Measurements from ENCODE around the gene NTNG1.
A peak's percentile ranks its signal among the peaks of the same experiment; 100 is the strongest.

The NTNG1 gene

DNA sequence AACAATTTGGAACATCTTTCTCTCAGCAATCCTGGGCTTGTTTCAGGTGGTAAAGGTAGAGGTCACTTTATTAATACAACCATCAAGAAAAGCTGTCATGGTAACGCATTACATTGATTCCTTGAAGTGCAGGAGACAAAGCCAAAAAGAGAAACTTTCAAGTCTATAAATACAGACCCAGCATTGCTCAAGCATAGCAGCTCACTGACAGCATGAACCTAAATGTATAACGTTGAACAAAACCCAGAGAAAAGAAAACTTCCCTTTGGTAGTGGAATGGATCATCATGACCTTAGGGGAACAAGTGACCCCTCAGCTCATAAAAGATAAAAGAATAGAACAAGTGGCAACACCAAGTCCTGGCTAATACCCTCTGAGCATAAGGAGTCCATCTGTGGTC is 332.2 kb downstream of the NTNG1 start:
- DNase-seq = no peak

- DNase-seq = no peak
Observed at GRCh38 chr1:107474877-107475612, 334.2 kb downstream of the NTNG1 start.

- peak; percentile 26 for DNase-seq
Observed at GRCh38 chr1:107477233-107477632, 336.4 kb downstream of the NTNG1 start.

GRCh38 chr1:107479865-107480350 is 339.1 kb downstream of the NTNG1 start:
- no peak for DNase-seq

GRCh38 chr1:107480548-107481415 is 339.9 kb downstream of the NTNG1 start:
- peak; percentile 3 for DNase-seq

DNA sequence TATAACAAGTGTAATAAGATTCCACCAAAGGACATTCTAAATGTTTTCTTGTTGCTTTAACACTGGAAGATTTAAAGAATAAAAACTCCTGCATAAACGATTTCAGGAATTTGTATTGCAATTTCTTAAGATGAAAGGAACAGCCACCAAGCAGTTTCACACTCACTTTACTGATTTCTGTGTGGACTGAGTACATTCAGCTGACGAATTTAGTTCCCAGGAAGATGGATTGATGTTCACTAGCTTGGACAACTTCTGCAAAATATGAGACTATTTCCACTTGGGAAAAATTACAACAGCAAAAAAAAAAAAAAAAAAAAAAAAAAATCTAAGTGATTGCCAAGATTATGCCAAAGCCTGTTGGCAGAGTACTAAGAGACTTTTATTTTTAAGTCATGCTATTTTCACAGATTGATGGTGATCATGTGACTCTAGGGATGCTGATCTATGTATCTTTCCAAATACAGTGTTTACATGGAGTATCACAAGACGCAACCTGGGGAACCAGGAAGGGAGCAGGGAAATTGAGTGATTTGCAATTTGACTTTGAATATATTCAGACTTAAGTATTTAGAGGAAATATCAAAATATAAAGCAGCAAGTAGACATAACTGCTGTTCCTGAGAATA is 341.0 kb downstream of the NTNG1 start:
- no peak for DNase-seq

DNA sequence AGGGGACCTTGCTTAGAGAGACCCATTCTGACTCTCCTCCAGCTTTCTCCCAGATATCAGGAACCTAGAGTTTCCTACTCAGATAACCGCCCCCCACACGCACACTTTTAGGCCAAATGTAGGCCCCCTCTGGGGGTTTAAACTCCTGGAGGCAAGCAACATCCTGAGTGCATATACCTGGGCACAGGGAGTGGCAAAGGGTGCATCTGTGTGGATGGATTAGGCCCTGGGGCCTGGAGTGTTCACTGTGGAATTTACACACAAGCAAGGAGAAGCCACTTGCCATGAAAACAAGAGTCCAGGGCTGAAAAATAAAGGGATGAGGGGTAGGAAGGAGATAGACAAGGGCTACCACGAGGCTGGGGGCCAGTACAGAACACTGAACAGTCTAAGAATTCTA is 343.1 kb downstream of the NTNG1 start:
- DNase-seq = no peak

DNA sequence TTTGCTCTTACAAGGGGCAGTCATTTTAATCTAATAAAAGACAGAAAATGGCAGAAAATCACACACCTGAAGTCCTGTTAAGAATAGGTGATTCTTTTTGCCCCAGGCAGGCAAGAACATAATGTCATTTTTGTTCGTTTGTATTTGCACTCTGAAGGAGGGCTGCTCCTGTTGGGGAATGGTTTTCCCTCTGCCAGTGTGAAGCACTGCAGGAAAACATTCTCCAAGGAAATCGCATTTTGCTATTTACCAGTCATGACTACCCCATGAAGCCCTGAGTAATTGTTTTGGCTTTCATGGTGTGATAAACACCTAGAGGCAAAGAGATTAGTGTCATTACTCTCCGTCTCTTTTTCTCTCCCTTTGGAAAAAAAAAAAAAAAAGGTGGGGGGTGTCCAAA is 345.5 kb downstream of the NTNG1 start:
- DNase-seq = no peak

DNA sequence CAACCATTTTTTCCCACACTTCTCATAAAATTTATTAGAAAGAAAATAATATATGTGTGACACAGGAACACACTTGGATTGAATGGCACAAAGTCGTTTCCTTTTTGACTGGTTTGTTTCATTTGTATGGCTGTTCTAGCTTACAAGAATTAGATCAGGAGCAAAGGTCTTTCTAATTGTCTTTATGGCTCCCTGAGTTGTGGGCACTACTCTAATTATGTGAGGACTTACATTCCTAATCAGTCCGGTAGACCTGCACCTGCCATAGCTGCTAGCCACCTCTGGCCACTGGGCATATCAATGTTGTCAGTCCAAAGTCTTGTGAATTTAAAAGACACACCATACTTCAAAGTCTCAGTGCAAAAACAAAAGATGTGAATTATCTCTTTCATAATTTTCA is 346.7 kb downstream of the NTNG1 start:
- no peak for DNase-seq

GRCh38 chr1:107491582-107491981 is 350.7 kb downstream of the NTNG1 start:
- no peak for DNase-seq

GRCh38 chr1:107493111-107493716 is 352.4 kb downstream of the NTNG1 start:
- DNase-seq = no peak

GRCh38 chr1:107494061-107494460 is 353.2 kb downstream of the NTNG1 start:
- DNase-seq = no peak

DNA sequence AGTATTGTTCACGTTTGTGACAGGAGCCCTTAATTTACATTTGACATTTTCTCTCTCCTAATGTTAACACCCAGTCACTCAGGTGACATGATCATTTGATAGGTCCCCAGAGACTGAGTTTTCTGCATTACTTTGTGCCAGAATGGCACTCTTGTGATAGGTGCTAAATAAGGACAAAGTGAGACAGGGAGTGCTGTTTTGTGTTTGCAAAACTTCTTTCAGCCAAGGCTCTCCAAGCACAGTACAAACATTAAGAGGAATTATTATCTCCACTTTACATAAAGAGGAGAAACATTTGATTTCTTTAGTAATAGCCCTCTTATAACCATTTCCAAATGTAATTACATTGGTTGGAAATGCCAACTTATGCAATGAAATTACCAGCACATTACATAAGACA is 355.2 kb downstream of the NTNG1 start:
- no peak for DNase-seq

- DNase-seq = no peak
Observed at GRCh38 chr1:107499139-107499744, 358.4 kb downstream of the NTNG1 start.

DNA sequence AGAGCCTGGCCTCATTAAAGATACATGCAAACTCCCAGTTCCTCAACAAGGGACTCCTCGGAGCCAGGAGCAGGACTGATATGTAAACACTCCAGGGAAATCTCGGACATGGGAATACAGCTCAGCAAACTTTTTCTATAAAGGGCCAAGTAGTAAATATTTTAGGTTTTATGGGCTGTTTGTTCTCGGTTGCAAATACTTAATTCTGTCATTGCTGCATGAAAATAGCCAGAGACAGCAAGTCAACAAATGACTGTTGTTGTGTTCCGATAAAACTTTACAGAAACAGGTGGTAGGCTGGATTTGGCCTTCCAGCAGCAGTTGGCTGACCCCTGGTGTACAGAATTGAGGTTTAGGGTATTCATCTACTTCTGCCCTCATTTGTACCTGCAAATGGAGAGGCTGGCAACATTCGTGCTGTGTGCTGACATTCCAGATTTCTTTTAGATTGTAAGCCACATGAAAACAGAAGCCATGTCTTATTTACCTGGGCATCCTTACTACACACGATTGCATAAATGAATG is 360.3 kb downstream of the NTNG1 start:
- DNase-seq = no peak

DNA sequence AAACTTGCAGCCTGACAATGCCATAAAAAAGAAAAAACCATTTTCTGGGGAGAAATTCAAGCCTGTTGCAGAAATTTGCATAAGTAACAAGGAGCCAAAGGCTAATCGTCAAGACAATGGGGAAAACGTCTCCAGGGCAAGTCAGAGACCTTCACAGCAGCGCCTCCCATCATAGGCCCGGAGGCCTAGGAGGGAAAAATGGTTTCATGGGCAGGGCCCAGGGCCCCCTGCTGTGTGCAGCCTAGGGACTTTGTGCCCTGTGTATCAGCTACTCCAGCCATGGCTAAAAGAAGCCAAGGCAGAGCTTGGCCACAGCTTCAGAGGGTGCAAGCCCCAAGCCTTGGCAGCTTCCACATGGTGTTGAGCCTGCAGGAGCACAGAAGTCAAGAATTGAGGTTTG is 369.5 kb downstream of the NTNG1 start:
- DNase-seq = no peak

- no peak for DNase-seq
Observed at GRCh38 chr1:107512836-107513235, 372.0 kb downstream of the NTNG1 start.

DNA sequence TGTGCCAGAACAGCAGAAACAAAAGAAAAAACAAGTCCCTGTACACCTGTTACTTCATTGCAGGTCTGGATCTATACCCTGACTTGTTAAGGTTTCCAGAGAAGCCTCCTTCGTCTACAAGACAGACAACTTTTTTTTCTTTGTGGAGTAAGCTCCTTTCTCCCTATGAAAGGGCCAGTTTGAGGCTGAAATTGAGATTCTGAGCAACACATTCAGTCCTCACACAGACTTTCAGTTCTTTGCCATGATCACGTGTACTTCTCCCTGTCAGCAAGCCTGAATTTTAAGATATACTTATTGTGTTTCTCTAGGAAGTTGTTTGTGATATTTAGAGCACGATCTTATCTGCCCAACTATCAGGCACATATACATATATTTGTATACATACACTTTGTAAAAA is 374.0 kb downstream of the NTNG1 start:
- no peak for DNase-seq

DNA sequence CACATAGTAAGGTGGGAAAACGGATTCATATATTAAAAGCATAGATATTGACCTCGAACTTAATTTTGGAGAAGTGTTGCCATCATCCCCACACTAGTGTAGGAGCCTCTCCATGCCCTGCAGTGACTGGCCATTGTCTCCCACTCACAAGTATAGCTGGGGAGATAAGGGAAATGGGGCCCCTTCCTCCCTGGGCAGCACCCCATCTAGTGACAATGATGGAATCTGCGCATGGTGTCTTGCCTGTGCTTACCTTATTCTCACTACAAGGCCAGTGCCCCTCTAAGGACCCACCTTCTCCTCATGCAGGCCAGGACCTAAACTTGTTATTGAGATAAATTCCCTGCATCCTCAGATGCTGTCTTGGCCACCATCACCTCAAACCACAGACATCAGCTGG is 374.9 kb downstream of the NTNG1 start:
- no peak for DNase-seq

DNA sequence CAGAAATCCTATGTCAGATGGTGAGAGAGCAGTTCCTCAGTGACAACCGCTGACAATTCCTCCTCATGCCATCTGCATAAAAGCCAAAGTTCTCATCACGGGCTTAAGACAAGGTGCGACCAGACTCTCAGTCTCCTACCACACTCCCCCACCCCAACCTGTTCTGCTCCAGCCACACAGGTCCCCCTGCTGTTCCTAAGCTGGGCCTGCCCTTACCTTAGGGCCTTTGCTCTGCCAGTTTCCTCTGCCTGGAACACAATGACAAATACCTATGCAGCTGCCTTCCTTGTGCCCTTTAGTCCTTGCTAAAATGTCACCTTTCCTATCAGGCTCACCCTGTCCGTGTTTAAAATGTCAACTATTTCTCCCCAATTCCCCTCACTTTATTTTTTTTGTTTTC is 382.2 kb downstream of the NTNG1 start:
- no peak for DNase-seq

- DNase-seq = no peak
Observed at GRCh38 chr1:107523736-107524135, 382.9 kb downstream of the NTNG1 start.

GRCh38 chr1:107524301-107524700 is 383.5 kb downstream of the NTNG1 start:
- DNase-seq = no peak

GRCh38 chr1:107525145-107525544 is 384.3 kb downstream of the NTNG1 start:
- DNase-seq = no peak
